ENCODE results near the gene FBXW5.

The FBXW5 gene, protein sequence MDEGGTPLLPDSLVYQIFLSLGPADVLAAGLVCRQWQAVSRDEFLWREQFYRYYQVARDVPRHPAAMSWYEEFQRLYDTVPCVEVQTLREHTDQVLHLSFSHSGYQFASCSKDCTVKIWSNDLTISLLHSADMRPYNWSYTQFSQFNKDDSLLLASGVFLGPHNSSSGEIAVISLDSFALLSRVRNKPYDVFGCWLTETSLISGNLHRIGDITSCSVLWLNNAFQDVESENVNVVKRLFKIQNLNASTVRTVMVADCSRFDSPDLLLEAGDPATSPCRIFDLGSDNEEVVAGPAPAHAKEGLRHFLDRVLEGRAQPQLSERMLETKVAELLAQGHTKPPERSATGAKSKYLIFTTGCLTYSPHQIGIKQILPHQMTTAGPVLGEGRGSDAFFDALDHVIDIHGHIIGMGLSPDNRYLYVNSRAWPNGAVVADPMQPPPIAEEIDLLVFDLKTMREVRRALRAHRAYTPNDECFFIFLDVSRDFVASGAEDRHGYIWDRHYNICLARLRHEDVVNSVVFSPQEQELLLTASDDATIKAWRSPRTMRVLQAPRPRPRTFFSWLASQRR

DNA sequence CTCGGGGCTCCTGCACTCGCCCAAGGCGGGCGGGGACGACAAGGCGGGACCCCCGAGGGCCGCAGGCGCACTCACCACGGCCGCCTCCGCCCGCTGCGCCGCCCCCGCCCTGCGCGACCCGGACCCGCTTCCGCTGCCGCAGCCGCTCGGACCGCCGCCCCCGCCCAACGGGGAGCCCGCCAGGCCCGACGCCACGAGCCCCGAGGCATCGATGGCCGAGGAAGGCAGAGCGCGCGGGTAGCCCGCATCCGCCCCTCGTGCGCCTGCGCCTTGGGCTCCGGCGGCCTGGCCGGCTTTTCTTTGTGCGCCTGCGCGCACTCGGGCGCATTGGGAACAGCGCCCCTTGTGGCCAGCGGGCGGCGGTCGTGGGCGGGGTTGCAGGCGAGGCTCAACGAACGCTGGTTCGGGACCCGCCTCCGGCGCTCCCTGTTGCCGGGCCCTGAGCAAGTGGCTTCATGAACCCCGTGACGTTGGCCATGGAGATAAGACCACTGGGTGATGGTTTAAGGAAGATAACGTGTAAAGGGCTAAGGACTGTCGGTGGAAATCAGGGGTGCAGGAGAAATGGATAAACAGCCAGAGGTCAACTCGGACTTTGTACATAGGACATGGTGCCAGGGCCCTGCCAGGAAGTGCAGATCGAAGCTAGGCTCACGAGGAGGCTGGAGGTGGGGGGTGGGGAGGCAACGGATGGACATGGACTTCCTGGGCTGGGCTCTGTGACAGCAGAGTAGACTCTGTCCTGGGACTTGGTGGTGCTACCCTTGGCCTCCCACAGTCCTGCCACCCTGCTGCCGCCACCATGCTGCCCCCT is at the start of gene FBXW5, which contains the start of gene C8G:
Gene FBXW5, minus strand, starts transcription at position 220 of the 814 bp plus-strand sequence. CDS start 655 bp downstream, outside the sequence.
Gene C8G, plus strand, starts transcription at position 725 of the 814 bp plus-strand sequence. Its CDS starts 78 bp downstream, at position 803.
- peak; percentile 97 for DNase-seq

DNA sequence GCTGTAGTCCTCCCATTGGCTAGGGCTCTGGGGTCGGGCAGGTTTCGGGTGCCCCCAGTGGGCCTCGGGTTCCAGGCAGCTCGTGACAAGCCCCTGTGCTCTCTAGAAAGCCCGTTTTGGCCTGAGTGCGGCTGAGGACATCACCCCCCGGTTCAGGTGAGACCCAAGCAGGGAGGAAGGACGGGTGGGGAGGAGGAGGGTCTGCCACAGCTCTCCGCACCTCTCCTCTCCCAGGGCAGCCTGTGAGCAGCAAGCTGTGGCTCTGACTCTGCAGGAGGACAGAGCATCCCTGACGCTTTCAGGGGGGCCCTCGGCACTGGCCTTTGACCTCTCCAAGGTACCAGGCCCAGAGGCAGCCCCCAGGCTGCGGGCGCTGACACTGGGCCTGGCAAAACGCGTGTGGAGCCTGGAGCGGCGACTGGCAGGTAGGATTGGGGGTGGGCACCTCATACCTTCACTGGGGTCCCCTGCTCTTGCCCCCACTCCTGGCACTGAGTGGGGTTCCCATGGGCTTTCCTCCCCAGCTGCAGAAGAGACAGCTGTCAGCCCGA is 48.4 kb upstream of the FBXW5 start:
- DNase-seq: no peak

DNA sequence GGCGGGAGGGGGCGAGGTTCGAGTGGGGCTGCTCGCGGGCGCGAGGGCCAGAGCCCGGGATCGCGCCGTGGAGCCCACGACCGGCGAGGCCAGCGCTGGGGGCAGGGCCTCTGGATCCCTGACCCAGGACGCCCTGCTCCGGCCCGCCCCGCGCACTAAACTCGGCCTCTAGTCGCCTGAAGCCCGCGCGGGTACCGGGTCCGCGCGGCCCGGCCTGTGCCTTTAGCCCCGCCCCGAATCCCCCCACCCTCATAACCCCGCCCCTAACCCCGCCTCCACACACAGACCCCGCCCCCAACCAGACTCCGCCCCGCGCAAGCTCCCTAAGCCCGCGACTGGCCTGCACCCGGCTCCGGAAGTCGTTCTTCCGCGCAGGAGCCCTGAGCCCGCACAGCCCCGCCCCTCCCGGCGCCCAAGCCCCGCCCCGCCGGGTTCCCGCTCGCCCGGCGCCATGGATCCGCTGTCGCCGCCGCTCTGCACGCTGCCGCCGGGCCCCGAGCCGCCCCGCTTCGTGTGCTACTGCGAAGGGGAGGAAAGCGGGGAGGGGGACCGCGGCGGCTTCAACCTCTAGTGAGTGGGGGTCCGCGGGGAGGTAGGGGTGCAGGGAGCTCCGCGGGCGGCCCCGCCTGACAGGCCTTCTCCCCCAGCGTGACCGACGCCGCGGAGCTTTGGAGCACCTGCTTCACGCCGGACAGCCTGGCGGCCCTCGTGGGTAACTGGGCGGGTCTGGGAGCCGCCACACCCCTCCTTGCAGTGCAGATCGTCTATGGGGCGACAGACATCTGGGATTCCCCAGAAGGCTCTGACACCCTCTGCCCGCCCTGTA is 47.7 kb upstream of the FBXW5 start, which contains the start of gene PAXX:
Gene PAXX, plus strand, starts transcription at position 430 of the 826 bp plus-strand sequence. Its CDS starts 22 bp downstream, at position 452.
- peak; percentile 93 for DNase-seq

DNA sequence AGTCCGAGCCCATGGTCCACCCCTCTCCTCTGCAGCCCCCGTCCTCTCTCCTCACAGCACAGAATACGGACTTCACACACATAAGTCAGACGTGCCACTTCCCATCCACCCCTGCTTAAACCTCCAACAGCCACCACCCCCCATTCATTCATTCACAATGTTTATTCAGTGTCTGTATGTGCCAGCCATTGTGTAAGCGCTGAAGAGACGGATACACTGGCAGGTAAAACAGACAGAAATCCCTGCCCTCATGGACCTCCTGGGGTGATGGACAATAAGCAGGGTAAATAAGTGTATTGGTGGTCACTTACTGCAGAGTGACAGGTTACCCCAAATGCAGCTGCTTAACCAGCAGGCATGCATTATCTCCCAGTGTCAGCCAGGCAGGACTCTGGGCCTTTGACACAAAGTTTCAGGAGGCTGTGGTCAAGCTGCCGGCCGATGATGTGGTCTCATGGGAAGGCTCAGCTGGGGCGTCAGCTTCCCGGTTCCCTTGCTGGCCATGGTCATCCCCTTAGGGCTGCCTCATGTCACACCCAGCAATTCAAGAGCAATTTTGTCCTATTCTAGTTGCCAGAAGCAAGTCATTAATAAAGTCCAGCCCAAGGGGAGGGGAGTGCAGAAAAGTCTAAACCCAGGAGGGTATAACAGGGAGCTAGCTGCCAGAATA is 45.8 kb upstream of the FBXW5 start:
- no peak for DNase-seq

DNA sequence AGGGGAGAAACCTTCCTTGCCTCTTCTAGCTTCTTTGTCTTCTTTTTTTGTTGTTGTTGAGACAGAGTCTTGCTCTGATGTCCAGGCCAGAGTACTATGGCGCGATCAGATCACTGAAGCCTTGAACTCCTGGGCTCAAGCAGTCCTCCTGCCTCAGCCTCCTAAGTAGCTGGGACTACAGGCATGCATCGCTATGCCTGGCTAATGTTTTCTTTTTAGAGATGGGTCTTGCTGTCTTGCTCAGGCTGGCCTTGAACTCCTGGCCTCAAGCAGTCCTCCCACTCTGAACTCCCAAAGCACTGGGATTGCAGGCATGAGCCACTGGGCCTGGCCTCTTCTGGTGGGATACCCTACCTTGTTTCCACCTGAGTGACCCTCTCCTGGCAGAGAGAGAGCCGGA is 44.3 kb upstream of the FBXW5 start:
- no peak for DNase-seq

DNA sequence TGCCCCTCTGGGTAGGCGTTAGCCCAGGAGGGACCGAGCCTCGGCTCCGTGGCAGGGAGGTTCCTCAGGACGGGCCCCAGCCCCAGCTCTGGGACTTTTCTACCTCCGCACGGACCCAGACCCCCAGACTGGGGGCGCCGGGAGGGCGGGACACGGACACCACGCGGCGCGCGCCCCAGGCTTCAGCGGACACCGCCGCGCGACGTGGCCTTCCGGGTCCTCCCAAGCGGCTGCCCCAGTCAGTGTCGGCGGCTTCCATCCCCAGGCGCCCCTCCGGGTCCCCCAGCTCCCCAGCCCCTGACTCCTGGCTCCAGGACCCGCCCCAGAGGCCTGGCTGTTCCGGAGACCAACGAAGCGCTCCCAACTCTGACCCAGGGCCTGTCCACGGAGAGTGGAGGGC is 41.3 kb upstream of the FBXW5 start:
- DNase-seq: no peak

DNA sequence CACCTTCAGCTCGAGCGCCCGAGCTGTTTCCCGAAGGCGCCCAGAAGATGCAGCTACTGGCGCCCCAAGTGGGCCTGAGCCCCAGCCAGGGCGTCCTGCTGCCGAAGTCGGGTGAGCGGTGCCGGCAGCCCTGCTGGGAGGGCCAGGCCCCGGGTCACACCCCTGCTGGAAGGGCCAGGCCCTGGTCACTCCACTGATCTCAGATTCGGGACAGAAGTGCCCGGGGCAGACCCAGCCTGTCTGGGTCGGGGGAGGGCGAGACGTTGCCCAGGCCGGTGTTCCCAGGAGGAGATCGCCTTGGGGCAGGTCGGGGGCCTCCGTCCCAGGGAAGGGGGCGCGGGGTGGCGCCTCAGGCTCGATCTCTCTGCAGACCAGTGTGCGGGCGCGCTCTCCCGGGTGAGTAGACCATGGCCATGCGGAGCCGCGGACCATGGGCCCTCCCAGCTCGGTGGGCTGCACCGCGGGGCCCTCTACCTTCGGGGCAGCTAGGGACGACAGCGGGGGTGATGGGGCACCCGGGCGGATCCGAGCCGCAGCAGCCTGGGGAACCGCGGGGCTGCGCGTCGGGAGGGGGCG is 40.6 kb upstream of the FBXW5 start:
- DNase-seq: no peak

DNA sequence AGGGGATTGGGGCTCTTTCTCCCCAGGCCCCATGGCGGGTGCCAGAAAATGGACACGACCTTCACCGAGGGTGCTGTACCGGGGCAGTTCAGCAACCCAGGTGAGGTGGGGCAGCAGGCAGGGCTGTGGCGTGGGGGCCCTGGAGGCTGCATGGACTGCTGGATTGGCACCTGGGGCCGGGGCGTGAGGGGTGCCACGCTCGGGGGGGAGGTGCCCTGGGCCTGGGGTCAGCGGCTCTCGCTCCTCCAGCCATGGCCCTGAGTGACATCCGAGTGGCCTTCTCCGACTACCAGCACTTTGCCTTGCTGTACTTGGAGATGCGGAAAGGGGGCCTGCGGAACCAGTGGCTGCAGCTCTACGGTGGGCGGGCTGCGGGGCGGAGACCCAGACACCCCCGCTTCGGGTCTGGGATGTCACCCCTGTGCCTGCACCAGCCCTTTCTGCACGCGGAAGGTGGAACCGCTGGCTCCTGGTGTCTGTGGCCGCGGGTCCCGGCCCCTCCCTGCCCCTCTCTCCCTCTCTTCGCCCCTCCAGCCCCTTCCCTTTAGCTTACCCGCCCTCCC is 40.0 kb upstream of the FBXW5 start:
- DNase-seq: no peak

DNA sequence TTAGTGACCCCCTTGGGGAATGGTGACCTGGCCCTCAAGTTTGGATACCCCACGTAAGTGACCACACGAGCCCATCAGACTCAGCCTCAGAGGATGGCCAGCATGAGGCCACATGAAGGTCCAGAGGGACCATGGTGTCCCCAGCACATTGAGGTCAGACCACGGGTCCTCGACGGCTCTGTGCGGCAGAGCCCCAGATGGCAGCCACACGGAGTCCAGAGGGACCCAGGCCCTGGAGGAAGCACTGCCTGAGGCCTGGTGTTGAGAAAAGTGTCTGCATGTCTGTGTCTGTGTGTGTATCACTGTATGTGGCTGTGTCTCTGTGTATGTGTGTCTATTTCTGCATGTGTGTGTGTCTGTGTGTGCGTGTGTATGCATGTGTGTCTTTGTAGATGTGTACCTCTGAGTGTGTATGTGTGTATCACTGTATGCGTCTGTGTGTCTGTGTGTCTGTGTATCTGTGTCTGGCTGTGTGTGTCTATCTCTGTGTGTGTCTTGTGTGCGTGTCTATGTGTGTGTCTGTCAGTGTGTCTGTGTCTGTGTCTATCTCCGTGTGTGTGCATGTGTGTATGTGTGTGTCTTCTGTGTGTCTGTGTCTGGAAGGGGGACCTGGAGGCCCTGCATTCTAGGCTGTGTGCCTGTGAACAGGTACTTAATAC is 39.2 kb upstream of the FBXW5 start:
- no peak for DNase-seq

DNA sequence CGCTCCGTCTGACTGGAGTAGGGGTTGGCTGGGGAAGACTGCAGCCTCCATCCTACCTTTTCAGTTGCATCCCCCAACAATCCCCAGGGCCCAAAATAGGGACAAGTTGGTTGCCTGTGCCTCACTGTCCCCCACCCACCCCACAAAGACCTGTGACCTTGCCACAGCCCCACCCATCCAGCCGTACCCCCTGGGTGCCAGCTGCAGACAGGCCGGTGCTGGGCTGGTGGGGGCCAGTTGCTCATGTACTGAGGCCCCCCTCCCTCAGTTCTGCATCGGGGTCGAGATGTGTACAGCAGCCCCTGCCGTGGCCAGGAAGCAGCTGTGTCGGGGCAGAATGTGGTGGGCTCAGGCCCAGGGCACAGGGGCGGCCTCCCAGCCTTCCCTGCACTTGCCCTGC is 38.6 kb upstream of the FBXW5 start:
- DNase-seq: no peak

DNA sequence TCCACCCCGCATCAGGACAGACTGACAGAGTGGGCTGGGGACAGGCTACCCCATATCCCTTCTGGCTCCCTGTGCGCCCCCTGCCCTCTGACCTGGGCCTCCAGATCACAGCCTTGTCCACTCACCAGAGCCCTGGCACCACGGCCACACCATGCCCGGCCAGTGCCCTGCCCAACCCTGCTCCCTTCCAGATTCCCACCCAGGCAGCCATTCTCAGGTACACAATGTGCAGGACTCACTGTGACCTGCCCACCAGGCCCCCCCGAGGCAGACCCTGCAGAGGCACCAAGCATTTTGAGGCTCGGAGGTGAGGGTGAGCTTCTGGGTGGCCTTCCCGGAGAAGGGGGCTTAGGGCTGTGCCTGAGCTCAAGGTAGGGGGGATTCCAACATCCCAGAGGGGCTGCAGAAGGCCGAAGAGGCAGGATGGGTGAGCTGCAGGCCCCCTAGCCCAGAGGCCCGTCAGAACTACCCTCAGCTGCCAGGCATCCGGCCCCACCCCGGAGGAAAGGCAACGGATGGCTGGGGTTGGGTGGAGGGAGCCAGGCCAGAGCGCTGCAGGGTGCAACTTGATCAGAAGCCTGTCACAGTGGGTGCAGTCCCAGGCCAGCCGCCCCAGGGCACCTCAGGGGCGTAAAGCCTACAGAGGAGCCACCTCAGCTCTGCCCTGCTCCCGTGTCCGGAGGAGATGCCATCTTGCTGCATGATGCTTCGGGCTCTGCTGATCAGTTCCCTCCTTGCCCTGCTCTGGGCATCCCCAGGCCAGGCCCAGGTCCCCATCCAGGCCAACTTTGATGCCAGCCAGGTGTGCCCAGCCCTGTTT is 37.9 kb upstream of the FBXW5 start, which contains the start of gene LCNL1:
Gene LCNL1, plus strand, starts transcription at position 762 of the 820 bp plus-strand sequence. CDS start 594 bp downstream, outside the sequence.
- no peak for DNase-seq

DNA sequence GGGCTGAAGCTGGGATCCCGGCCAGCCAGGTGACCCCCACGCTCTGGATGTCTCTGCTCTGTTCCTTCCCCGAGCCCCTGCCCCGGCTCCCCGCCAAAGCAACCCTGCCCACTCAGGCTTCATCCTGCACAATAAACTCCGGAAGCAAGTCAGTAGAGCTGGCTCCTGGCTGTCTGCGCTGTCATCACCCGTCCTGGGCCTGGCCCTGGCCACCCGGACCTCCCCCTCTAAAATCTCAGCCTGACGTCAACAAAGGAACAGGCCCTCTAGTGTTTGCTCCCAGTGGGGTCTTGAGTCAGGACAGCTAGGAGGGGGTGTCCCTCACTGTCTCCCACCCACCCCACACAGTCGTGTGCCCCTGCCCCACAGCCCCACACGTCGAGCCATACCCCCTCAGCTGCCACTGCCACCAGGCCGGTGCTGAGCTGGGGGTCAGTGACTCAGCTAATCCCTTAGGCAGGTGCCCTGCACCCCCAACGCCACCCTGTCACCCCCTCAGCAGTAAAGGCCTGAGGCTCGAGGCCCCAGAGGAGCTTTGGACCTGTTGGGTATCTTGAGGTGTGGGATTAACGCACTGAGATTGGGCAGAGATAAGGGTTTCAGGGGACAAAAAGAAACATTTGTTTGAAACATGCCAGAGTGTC is 37.2 kb upstream of the FBXW5 start:
- no peak for DNase-seq

DNA sequence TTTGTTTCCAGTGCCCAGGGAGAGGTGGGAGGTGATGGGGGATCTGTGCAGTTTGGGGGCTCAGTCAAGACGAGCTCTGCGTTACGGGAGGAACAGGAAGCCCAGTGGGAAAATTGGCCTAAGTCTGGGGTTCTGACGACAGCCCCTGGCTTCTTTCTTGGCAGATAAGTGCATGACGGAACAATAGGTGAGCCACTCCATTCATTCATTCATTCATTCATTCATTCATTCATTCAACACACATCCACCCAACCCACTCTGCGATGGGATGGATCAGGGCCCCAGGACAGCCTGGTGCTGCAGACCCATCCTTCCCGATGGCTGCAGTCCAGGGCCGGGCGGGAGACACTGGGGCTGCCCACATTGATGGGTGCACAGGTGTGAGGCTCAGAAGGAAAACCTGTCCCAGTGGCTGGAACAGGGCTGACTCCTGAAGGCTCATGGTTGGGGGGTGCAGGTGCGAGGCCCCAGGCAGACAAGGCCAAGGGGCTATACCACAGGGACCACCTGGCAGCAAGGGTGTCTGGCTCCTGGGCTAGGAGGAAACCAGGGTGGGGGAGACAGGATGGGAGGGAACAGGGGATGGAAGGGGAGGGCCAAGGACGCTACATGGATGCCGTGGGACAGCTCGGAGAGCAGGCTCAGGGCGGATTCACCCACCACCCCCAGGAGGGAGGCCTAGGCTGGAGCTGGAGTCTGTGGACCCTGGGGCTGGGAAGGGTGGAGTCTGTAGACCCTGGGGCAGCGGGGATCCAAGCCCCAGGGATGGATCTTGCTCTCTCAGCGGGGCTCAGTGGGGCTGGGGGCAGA is 36.3 kb upstream of the FBXW5 start:
- DNase-seq: no peak

DNA sequence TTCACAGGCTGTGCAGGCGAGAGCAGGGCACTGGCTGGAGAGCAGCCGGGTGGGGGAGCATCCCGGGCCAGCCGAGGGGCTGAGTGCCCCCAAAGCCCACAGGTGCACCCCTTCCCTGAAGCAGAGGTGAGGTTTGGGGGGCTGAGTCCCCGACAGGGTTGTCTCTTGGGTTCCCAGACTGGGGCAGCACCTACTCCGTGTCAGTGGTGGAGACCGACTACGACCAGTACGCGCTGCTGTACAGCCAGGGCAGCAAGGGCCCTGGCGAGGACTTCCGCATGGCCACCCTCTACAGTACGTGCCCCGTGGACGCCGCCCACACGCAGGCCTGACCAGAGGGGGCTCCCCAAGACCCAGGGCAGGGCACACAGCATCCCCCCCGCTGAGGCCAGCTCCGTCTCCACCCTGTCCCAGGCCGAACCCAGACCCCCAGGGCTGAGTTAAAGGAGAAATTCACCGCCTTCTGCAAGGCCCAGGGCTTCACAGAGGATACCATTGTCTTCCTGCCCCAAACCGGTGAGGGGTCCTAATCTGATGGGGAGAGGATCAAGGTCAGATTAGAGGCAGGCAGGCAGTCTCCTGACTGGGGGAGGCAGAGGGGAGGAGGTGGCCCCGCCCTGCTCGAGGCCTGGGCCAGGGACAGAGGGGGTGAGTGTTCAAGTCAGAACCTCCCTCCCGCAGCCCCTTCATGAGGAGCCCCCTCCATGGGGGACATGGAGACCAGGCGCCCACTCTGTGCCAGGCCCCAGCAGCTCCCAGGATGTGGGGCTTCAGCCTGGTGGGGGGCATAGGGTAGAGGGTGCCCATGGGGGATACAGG is 35.4 kb upstream of the FBXW5 start:
- DNase-seq: no peak

DNA sequence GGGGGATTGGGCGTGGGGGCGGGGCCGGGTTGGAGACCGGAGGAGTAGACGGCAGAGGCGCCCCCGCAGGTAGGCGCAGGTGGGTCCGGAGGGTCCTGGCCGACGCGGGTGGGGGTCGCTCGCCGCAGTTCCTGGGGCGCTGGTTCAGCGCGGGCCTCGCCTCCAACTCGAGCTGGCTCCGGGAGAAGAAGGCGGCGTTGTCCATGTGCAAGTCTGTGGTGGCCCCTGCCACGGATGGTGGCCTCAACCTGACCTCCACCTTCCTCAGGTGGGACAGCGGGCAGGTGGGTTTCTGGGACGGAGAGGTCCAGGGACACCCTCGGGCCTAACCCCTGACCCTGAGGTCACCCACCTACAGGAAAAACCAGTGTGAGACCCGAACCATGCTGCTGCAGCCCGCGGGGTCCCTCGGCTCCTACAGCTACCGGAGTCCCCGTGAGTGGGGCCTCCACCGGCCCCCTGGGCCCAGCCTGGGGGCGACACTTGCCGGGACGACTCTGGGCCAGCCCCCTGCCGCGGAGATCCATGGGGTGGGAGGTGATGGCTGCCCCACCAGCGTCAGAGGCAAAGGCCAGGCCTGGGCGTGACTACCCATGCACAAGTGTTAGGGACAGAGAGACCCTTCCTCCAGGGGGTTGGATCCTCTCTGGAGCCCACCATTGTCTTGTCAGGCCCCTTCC is 34.5 kb upstream of the FBXW5 start:
- no peak for DNase-seq
